Gastroesophageal sphincter (tissue), 4 donors: Measurements from ENCODE around the gene DIRAS1. TPM values are rescaled to one million over a fixed set of nuclear protein-coding genes. Genes with fewer than 3 reads are reported as not detected.

Experiments used
- ATAC-seq: fragments of 150-250 bp; one replicate; pipeline ENCODE4 v1.9.1; 2016; ENCODE audit warnings: mild to moderate bottlenecking, moderate library complexity
- H3K27ac ChIP-seq, 4 donors: fragments of 200-600 bp; sonication (generic) in 3 of 4; 1 replicate in 3 of 4; 2 replicates in 1 of 4; pipeline ENCODE4 v1.5.1; 2016 to 2019
- H3K27me3 ChIP-seq: fragments of 200-600 bp; sonication (generic); one replicate; pipeline ENCODE4 v1.5.1; 2019
- H3K36me3 ChIP-seq, 2 donors: fragments of 200-600 bp; sonication (generic); one replicate each; pipeline ENCODE4 v1.5.1; 2019; ENCODE audit warnings: control low read depth in 1 of 2
- H3K4me1 ChIP-seq, 3 donors: fragments of 200-600 bp; sonication (generic); 1 replicate in 2 of 3; 2 replicates in 1 of 3; pipeline ENCODE4 v1.5.1; 2016 to 2019; ENCODE audit warnings: control low read depth in 2 of 3
- H3K4me3 ChIP-seq, 2 donors: fragments of 200-600 bp; sonication (generic); one replicate each; pipeline ENCODE4 v1.5.1; 2019; ENCODE audit warnings: mild to moderate bottlenecking in 1 of 2, moderate library complexity in 1 of 2
- H3K9me3 ChIP-seq, 3 donors: fragments of 200-600 bp; sonication (generic); one replicate each; pipeline ENCODE4 v1.5.1; 2017 to 2019; ENCODE audit warnings: control low read depth in 2 of 3
- CTCF ChIP-seq, 4 experiments: fragments of 200-600 bp in 2 of 4; fragments of 450-650 bp in 2 of 4; sonication (generic) in 1 of 4; IDR thresholded peaks; one replicate each; pipeline ENCODE4 v1.5.1; 2017 to 2019; ENCODE audit warnings: antibody characterized with exemption in 4 of 4, mild to moderate bottlenecking in 2 of 4, moderate library complexity in 2 of 4
- EP300 ChIP-seq: sonication (generic); formaldehyde crosslinking; IDR thresholded peaks from one replicate; pipeline ENCODE4 v1.6.1; 2017; ENCODE audit warnings: antibody characterized with exemption, mild to moderate bottlenecking
- POLR2A ChIP-seq, 2 donors: fragments of 450-650 bp; IDR thresholded peaks; one replicate each; pipeline ENCODE4 v1.6.1; 2017; ENCODE audit warnings: antibody characterized with exemption in 2 of 2, mild to moderate bottlenecking in 2 of 2, moderate library complexity in 1 of 2
- POLR2AphosphoS5 ChIP-seq: sonication (generic); formaldehyde crosslinking; IDR thresholded peaks from one replicate; pipeline ENCODE4 v1.6.1; 2017; ENCODE audit warnings: antibody characterized with exemption
- WGBS, 2 donors: methylation state at CpG; one replicate each; pipeline ENCODE4 v1.1.5; 2018; ENCODE audit warnings: low coverage in 1 of 2; 5-methylcytosine and 5-hydroxymethylcytosine counted together
- total RNA-seq, 4 donors: library from RNA; depleted of rRNA; stranded (reverse); fragments of >200 nt; gene quantifications; one replicate each; pipeline ENCODE4 v1.1.0, GENCODE V29; 2016

Gene DIRAS1
- total RNA-seq, 4 donors from 2014 or later, result 4.7 to 25.8 (median 11.7) TPM

- Histone ChIP-seq H3K27me3 (peaks cover 3% of the 10 kb centered on the region), H3K9me3 (no peaks in the 10 kb centered on the region), H3K4me1 (peaks cover 0 to 3% (median 0%) of the 10 kb centered on the region in 3 donors), H3K4me3 (no peak overlapping the region), H3K36me3 (peaks cover 0 to 59% of the 10 kb centered on the region in 2 donors), H3K27ac (no peak overlapping the region)
- ATAC-seq, result no peak
- TF ChIP-seq CTCF (IDR thresholded peaks at IDR 0.05), result no peak
- TF ChIP-seq POLR2A (IDR thresholded peaks at IDR 0.05), result no peak
- TF ChIP-seq POLR2AphosphoS5, result no peak
- no peak for TF ChIP-seq EP300
- 96% methylated on average over 14 of the region's 38 CpGs; no CpG with 5 or more reads in 1 of the 2 donors for WGBS, 2 donors
Measured at GRCh38 chr19:2732883-2733282, 11.7 kb upstream of the DIRAS1 start.

GRCh38 chr19:2732157-2732725, 11.1 kb upstream of the DIRAS1 start:
- Histone ChIP-seq H3K4me1 (no peaks in the 10 kb centered on the region), H3K4me3 (no peak overlapping the region), H3K27ac (no peak overlapping the region), H3K36me3 (peaks cover 0 to 59% of the 10 kb centered on the region in 2 donors), H3K27me3 (peaks cover 9% of the 10 kb centered on the region), H3K9me3 (no peaks in the 10 kb centered on the region)
- 86% methylated on average over 7 of the region's 33 CpGs; no CpG with 5 or more reads in 1 of the 2 donors for WGBS, 2 donors
- ATAC-seq, result no peak
- TF ChIP-seq CTCF (IDR thresholded peaks at IDR 0.05) (no peak), EP300 (no peak), POLR2AphosphoS5 (no peak), POLR2A (IDR thresholded peaks at IDR 0.05) (no peak)

- 73% methylated on average over 7 of the region's 41 CpGs; no CpG with 5 or more reads in 1 of the 2 donors for WGBS, 2 donors
- TF ChIP-seq EP300 (no peak), CTCF (IDR thresholded peaks at IDR 0.05) (no peak), POLR2A (IDR thresholded peaks at IDR 0.05) (no peak), POLR2AphosphoS5 (no peak)
- Histone ChIP-seq H3K4me3 (no peak overlapping the region), H3K27ac (no peak overlapping the region), H3K27me3 (peaks cover 18% of the 10 kb centered on the region), H3K36me3 (peaks cover 0 to 51% of the 10 kb centered on the region in 2 donors), H3K9me3 (no peaks in the 10 kb centered on the region), H3K4me1 (no peaks in the 10 kb centered on the region)
- no peak for ATAC-seq
Measured at GRCh38 chr19:2731181-2731995, 10.2 kb upstream of the DIRAS1 start.

- no peak for ATAC-seq
- Histone ChIP-seq H3K27ac (no peak overlapping the region), H3K36me3 (peaks cover 0 to 39% of the 10 kb centered on the region in 2 donors), H3K4me3 (no peak overlapping the region), H3K4me1 (no peaks in the 10 kb centered on the region), H3K9me3 (no peaks in the 10 kb centered on the region), H3K27me3 (peaks cover 30% of the 10 kb centered on the region)
- WGBS, 2 donors, result 76% methylated on average over 9 of the region's 26 CpGs; no CpG with 5 or more reads in 1 of the 2 donors
- TF ChIP-seq CTCF (IDR thresholded peaks at IDR 0.05), result no peak
- no peak for TF ChIP-seq EP300
- TF ChIP-seq POLR2A (IDR thresholded peaks at IDR 0.05), result no peak
- TF ChIP-seq POLR2AphosphoS5, result no peak
Measured at GRCh38 chr19:2729943-2730818, 9.0 kb upstream of the DIRAS1 start.
